T-helper 22 cell (primary cell): Measurements from ENCODE around the gene PRRC2C.
A peak's percentile ranks its signal among the peaks of the same experiment; 100 is the strongest.
"Not testable (repeated sequence)": the region's sequence is repeated elsewhere in the genome, so short reads cannot be mapped to it uniquely, and the experiment has no call there.

Experiments
- DNase-seq: peaks from one replicate; pipeline ENCODE4 v3.0.0-alpha.2; 2020; ENCODE audit warnings: low read depth

The PRRC2C gene

DNA sequence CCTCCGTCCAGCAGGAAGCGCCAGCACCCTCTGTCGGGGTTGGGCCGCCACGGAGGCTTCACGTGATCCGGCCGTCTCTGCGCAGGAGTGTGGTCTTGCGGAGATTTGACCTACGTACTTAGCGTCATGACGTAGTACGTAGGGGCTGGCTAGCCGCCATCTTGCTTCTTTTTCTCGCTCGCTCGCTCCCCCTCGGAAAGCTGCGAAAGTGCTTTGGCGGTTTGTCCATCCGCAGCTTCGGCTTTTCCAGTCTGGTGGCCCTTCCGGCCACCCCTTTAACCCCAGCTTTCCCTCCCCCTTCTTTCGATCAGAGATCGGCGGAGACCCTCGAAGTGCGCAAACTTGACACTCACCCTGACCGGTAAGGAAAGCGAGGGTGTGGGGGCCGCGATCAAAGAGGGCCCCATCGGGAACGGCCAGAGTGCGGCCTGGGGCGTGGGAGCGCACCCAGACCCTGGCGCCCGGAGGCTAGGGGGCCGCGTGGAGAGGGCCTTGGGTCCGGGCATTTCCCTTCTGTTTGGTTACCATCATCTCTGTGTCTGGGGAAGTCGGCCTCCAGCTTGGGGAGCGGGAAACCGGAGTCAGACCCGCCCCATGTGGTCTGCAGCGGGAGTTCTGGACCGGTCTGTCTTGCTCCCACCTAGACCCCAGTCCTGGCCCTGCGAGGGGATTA lies at the start of gene PRRC2C:
TSS of gene PRRC2C (plus strand) at position 156 of the 673 bp plus-strand sequence. CDS start 26,559 bp downstream, outside the sequence.
- DNase-seq, result peak; percentile 91

DNA sequence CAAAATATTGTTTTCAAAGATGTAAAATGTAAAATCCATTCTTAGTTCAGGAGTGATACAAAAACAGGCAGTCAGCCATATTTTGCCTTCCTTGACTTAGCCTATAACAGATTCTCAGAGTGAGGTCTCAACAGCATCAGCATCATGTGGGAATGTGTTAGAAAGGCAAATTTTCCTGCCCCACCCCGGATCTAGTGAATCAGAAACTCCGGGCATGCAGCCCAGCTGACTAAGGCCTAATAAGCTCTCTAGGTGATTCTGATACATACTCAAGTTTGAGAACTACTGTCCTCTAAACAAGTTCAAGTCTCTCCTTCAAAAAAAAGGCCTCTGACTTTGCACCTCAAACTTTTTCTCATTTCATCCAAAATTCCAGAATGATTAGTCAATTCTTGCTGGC lies 46.9 kb upstream of the PRRC2C start:
- no peak for DNase-seq

DNA sequence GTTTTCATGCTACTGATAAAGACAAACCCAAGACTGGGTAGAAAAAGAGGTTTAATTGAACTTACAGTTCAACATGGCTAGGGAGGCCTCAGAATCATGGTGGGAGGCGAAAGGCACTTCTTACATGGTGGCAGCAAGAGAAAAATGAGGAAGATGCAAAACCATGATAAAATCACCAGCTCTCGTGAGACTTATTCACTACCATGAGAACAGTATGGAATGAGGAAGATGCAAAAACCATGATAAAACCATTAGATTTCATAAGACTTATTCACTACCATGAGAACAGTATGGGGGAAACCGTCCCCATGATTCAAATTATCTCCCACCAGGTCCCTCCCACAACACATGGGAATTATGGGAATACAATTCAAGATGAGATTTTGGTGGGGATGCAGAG lies 45.1 kb upstream of the PRRC2C start:
- DNase-seq, result not testable (repeated sequence)

DNA sequence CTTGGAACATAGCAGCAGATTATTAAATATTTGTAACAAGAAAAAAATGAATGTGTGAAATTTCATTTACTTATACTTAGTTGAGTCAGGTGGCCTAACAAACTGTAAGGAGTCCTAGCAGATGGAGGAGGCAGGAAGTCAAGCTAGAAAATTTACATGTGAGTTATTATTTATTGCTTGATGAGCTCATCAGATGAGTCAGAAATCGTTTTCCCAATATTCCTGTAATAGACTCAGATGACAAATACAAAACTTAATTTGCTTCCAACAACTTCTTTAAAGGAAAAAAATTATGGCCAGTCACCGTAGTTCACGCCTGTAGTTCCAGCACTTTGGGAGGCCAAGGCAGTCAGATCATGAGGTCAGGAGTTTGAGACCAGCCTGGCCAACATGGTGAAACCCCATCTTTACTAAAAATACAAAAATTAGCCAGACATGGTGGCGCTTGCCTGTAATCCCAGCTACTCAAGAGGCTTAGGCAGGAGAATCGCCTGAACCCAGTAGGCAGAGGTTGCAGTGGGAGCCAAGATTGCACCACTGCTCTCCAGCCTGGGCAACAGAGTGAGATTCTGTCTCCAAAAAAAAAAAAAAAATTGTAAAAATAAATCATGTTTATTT lies 43.9 kb upstream of the PRRC2C start:
- not testable (repeated sequence) for DNase-seq

DNA sequence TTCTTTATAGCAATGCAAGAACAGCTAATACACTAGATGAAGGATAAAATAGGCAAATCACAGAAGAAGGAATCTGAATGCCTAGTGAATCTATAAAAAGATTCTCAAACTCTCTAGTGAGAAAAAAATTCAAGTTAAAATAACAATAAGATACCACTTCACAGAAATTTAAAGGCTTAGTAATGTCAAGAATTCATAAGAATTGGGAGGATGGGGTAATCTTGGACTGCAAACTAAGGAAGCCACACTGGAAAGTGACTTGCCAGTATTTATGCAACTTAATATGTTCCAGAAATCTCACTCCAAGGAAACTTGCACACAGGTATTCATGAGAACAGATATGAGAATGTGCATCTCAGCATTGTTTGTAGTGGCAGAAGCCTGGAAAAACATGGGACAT lies 38.9 kb upstream of the PRRC2C start:
- DNase-seq, result no peak

DNA sequence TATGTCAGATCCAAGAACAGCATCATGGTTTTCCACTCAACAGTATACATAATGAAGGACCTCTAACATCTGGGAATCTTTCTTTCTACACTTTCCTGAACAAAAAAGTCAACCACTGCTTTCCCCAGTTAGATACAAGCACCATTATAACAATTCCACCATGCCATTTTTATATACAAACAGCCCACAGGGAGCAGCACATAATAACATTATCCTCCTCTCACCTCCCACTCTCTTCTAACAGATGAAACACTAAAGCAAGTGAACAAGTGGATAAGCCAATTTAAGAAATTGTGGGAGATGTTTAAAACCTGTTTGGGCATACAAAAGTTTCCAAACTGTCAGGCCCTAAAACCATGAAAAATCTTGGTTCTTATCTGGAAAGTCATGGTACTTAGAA lies 29.4 kb upstream of the PRRC2C start:
- DNase-seq, result no peak

DNA sequence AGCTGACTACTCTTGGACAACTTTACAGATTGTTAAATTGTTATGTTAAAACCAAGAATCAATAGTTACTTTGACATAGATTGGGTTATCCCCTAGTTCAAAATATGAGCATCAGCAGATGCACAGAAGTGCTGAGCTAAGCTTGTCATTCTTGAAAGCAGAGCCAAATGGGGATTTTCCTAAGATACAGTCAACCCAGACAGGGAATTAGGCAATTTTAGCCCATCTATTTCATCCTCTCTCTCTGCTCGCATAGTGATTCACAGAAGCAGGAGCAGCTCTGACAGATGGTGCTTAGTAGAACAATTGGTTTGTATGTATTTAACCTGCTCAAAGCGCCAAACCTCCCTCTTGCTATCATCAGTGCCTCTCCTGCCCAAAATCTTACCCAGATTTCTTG lies 27.9 kb upstream of the PRRC2C start:
- DNase-seq, result no peak

DNA sequence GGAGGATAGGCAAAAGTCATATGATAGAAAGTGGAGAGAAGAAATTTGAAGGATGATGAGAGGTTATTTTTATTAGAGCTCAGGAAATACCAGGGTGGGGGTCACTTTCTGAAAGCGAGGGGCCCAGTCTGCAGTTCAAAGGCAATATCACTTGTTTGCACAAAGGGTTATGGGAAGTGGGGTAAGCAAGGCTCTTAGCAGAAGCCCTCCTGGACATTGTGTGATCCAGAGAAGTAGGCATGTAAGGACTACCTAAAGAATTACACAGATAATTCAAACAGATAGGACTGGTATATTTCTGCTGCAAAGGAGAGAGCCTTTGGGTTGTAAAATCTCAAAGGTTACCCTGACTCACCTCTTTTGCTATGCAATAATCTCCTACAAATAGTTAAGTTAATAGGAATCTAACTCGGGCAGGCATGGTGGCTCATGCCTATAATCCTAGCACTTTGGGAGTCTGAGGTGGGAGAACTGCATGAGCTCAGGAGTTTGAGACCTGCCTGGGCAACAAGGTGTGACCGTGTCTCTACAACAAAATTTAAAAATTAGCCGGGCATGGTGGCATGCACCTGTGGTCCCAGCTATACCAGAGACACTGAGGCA lies 25.2 kb upstream of the PRRC2C start:
- no peak for DNase-seq

DNA sequence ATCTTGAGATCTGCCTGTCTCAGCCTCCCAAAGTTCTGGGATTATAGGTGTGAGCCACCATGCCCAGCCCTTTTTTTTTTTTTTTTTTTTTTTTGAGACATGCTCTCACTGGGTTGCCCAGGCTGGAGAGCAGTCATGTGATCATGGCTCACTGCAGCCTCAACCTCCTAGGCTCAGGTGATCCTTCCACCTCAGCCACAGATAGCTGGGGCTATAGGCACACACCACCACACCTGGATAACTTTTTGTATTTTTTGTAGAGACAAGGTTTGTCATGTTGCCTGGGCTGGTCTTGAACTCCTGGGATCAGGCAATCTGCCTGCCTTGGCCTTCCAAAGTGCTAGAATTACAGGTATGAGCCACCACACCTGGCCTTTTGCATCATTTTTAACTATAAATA lies 17.7 kb upstream of the PRRC2C start:
- DNase-seq, result no peak

DNA sequence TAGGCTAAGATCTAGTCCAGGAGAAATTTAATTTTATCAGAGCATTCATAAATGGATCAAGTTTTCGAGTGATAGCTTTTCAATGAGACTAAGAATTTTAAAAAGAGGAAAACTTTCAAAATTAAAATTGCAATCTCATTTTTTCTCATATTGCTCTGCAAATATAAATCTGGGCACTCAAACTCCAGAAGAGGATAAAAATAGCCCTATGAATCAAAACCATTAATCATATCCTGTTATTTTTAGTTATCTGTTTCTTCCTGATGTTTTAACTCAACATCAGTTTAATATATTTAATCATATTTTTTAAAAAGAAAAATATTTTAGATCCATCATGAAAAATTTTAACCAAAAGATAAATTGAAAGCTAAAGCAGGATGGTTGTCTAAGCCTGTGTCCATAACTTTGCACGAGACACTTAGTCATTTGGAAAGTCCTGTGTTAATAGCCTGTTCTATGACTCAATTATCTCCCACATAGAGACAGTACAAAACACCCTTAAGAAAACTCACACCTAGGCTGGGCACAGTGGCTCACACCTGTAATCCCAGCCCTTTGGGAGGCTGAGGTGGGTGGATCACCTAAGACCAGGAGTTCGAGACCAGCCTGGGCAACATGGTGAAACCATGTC lies 17.1 kb upstream of the PRRC2C start:
- no peak for DNase-seq

DNA sequence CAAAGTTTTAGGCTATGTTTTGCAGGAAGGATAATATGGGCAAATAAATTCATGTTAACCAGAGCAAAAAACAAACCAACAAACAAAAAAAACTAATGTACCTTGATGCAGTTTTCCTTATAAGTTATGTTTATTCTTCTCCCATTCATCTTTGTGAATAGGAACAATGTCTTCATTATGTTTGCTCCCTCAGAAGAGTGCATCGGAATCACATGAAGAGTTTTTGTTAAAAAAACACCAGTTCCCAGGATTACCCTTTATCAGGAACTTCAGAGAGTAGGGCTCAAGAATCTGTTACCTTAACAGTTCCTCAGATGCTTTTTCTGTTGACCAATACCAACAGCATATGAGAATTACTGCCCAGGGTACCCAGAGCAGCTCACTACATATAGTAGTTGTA lies 14.6 kb upstream of the PRRC2C start:
- DNase-seq, result no peak

DNA sequence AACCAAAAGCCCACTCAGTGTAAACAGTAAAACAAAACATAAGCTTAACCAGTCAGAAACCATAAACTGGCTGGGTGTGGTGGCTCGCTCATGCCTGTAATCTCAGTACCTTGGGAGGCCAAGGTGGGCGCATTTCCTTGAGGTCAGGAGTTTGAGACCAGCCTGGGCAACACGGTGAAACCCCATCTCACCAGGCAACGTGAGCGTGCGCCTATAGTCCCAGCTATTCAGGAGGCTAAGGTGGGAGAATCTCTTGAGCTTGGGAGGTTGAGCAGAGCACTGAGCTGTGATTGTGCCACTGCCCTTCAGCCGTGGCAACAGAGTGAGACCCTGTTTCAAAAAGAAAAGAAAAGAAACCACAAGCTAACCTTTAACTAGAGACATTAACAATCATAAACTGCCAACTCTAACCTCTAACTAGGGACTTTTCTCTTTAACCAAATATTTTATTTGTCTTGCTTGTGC lies 13.1 kb upstream of the PRRC2C start:
- no peak for DNase-seq

DNA sequence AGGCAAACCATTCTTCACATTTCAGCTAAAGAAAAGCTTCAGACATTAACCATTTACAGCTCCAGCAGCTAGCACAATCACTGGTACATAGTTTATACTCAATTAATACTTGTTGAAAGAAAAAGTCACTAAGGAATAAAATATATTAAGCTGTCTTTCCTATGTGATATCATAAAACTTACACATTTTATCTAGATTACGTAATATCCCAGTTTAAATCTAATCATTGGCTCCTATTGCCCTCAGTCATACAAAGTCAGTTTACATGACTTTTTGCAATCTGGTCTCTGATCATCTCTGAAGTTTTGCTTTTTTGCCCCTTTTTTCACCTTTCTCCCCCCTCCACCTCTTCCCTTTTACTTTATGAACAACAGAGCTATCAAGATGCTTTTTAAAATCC lies 8.5 kb upstream of the PRRC2C start:
- no peak for DNase-seq

DNA sequence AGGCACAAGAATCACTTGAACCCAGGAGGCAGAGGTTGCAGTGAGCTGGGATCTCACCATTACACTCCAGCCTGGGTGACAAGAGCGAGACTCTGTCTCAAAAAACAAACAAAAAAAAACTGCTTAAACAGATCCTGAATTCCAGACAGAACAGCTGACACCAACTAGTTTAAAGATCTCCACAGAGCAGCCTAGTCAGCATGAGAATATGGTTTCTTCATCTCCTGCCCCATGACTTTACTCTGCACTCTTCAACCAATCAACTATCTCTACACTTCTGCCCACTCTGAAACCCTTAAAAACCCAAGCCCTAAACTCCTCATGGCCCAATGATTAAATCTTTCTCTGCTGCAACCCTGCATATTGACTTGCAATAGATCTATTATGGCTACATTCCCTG lies 7.5 kb upstream of the PRRC2C start:
- DNase-seq, result no peak

DNA sequence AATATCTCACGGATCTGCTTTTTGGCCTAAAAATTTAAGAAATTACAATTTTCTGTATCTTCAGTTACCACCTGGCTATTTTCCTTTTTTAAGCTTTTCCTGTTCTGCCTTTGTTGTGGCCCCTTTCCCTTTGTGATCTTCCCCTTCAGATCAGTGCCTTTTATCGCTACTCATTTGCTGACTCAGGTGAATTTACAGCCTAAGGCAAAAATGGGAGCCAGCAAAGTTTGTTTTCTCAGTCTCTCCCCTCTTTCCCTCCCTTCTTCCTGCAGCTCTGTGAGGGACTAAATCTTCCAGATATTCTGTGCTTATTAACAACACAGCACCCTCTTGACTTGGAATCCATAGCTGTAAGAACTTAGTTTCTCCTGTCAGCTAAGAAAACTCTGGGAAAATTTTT lies 5.3 kb upstream of the PRRC2C start:
- no peak for DNase-seq

DNA sequence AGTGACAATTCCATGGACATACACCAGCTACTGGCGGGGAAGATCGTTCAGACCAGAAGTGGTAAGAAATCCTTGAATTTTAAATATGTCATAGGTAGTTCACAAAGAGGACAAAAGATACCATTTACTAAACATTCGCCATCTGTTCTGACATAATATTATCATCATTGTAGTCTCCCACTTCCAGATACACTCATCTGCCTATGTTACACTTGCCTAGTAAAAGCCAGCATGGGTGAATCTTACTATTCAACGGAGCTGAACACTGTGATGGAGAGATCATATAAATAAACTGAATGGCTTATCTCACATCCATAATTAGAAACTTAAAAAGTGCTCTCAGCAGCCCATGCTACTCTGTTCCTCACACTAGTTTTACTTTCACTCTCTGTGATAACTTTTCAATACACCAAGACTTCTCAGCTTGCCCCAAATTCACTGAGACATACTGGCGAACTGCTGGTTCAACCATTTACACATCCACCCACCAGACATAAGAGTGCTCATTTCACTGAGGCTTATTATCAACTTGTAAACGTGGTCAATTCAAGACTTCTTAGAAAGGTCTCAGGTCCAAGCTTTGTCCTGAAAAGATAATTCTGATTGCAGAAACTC lies 463 bp upstream of the PRRC2C start:
- DNase-seq, result no peak

DNA sequence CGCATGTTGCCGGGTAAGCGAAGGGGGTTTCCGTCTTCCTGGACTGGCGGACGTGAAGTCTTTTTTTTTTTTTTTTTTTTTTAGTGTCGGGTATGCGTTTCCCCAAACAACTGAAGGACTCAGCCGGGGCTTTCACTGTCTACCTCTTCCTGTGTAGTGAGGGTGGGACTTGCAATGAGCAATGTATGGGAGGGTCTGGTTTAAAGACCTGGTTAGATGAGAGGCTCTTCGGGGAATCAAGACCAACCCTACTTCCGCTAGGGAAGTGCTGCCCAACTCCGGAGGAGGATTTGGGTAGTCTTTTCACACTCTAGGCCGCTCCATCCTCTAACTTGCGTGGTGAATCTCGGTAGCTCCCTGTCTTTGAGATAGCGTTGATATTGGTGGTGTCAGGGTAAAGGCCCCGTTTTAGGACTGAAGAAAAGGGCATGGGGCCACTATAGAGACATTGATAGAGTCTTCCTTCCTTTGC lies 754 bp downstream of the PRRC2C start:
- DNase-seq, result peak; percentile 88

DNA sequence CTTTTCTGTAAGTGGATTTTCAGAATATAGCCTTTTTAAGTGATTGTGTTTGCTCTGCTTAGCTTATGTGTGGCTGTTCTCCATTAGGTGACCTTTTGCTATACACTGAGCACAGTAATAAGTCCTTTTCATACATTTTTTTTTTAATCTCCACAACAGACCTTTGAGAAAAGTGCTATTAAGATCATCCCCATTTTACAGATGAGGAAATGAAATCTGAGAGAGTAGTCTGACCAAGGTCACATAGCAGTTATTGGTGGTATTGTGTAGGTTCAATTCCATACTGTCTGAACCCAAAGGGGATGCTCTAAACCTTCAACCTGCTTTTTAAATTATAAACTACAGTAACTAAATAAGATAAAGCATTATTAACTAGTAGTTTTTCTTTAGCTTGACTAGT lies 1.7 kb downstream of the PRRC2C start:
- no peak for DNase-seq

DNA sequence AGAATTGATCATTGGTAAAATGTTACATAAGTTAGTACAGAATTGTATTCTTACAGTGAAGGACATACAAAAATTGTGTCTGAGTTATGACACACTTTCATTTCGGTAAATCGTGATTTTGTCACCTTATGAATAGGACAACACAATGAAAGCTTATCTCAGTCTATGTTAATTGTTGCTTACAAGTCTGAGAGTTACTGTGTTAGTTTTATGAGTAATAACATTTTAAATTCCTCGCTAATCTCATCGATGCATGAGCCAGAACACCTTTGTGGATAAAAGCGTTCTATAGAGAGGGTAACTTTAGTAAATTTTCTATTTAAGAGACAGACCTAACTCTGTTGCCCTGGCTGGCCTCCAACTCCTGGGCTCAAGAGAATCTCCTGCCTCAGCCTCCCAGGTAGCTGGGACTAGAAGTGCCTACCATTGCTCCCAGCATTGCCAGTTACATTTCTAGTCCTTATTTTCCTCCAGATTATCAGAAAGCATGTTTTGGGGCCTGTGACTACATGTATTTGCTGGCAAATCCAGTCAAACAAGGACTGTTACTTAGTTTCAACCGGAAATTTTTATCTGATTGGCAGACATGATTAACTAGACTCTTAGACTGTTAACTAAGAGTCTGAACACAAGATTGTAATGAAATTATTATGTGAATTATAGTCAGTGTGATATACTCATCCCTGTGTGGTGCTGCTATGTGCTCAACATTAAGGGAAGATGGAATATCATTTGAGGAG lies 3.0 kb downstream of the PRRC2C start:
- no peak for DNase-seq

DNA sequence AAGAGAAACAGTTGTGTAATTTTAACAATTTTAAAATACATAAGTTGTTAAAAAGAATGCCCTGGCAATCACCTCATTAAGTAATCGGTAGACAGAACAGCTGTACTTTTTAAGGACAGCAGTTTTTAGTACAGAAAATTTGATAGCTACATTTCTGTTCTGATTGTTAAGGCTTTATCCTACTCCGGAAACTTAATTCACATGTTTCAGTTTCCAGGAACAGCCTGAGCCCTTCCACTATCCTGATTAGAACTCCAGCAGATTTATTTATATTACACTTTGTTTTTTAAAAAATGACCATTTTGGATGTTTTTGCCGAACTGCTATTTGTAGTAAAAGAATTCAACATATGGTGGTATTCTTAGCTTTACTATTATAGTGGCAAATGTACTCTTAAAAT lies 8.7 kb downstream of the PRRC2C start:
- DNase-seq, result no peak

DNA sequence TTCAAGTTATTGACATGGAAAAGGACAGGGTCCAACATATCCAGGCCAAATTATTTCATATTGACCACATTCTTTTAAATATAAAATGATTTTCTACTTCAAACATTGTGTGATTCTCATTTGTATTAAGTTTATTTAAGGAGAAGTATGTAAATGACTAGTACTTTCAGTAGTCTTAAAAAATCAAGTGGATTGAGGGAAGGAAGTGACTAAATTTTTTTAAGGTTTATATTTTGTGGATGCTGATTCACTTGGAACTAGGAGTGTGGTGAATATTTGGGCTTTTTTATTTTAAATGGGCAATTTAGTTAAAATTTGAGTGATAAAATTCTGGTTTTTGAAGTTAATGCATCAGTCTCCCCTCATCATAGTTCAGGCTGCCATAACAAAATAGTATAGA lies 10.1 kb downstream of the PRRC2C start:
- DNase-seq, result no peak

DNA sequence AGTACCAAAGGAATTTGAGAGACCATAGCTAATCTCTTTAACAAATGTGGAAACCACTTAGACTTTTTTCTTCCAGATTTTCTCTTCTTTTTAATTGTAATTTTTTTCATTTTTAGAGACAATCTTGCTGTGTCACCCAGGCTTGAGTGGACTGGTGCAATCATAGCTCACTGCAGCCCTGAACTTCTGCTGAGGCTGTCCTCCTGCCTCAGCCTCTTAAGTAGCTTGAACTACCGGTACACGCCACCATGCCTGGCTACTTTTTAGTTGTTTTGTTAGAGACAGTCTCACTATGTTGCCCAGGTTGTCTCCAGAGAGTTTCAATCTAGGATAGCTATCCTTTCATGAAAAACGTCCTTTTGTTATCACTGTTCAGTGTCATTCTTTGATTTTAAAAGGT lies 15.0 kb downstream of the PRRC2C start:
- DNase-seq, result no peak
